ENCODE data around the gene FAM13A. TPM values are rescaled to one million over a fixed set of nuclear protein-coding genes. Genes with fewer than 3 reads are reported as not detected.
"Not testable (repeated sequence)": the region's sequence is repeated elsewhere in the genome, so short reads cannot be mapped to it uniquely, and the experiment has no call there.

Gene FAM13A
- total and polyA plus RNA-seq, 8 donors, result 15.7 to 56.4 (median 38.1) TPM

DNA sequence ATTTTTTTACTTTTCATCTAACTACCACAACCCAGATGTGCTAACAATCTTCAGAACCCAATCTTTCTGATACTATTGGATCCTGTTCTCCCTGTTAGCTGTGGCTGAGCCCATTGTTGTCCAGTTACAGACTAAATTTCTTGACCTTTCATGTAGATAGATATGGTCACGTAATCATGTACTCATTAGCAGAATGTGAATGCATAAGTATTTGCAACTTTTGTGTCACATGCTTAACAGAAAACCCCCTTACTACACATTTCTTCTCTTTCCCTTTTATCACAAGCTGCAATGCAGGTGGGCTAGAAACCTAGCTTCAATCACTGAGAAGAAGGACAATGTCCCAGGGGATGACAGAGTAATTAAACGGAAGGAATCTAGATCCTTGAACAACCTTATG is 13.1 kb upstream of the FAM13A start:
- no peak overlapping the region for H3K4me3 ChIP-seq
- H3K27ac ChIP-seq, result no peak overlapping the region
- H3K4me1 ChIP-seq, result no peaks in the 10 kb centered on the region
- no peaks in the 10 kb centered on the region for H3K27me3 ChIP-seq
- ATAC-seq (no peak), DNase-seq (no peak), FAIRE-seq (no peak)
- WGBS, 2 donors, result 90 to 92% methylated on average over 2 of the region's 2 CpGs
- TF ChIP-seq, protein P1, sequence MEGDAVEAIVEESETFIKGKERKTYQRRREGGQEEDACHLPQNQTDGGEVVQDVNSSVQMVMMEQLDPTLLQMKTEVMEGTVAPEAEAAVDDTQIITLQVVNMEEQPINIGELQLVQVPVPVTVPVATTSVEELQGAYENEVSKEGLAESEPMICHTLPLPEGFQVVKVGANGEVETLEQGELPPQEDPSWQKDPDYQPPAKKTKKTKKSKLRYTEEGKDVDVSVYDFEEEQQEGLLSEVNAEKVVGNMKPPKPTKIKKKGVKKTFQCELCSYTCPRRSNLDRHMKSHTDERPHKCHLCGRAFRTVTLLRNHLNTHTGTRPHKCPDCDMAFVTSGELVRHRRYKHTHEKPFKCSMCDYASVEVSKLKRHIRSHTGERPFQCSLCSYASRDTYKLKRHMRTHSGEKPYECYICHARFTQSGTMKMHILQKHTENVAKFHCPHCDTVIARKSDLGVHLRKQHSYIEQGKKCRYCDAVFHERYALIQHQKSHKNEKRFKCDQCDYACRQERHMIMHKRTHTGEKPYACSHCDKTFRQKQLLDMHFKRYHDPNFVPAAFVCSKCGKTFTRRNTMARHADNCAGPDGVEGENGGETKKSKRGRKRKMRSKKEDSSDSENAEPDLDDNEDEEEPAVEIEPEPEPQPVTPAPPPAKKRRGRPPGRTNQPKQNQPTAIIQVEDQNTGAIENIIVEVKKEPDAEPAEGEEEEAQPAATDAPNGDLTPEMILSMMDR (IDR thresholded peaks at IDR 0.05), result no peak
- no peaks in the 10 kb centered on the region for H3K36me3 ChIP-seq
- no peaks in the 10 kb centered on the region for H3K9me3 ChIP-seq
- intact Hi-C loops (cut with DNase I), result no loop called here

DNA sequence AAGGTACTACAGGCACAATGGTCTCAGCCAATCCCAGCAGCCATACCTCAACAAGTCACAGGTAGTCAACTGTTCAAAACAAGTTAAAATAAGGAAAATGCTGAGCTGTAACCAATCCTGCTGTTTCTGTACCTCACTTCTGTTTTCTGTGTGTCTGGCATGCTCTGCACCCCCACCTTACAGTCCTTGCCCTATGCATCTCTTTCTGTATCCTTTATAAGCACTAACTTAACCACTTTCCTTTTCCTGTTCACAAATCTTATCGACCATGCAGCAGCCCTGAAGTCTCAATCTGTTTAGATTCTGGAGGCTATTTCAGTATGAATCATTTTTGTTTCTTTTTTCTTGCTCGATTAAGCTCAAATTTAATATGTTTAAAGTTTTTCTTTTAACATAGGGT is 12.5 kb upstream of the FAM13A start:
- H3K27ac ChIP-seq, result no peak overlapping the region
- H3K4me1 ChIP-seq, result no peaks in the 10 kb centered on the region
- intact Hi-C loops (cut with DNase I), result no loop called here
- no peaks in the 10 kb centered on the region for H3K9me3 ChIP-seq
- FAIRE-seq (no peak), ATAC-seq (no peak), DNase-seq (no peak)
- no peaks in the 10 kb centered on the region for H3K27me3 ChIP-seq
- no peaks in the 10 kb centered on the region for H3K36me3 ChIP-seq
- TF ChIP-seq, protein P1 (IDR thresholded peaks at IDR 0.05), result no peak
- WGBS, 2 donors, result 82 to 83% methylated on average over 2 of the region's 2 CpGs
- H3K4me3 ChIP-seq, result no peak overlapping the region

- Histone ChIP-seq H3K9me3 (no peaks in the 10 kb centered on the region), H3K4me1 (no peaks in the 10 kb centered on the region), H3K27ac (no peak overlapping the region), H3K4me3 (no peak overlapping the region), H3K27me3 (no peaks in the 10 kb centered on the region), H3K36me3 (no peaks in the 10 kb centered on the region)
- intact Hi-C loops (cut with DNase I), result no loop called here
- ATAC-seq (no peak), FAIRE-seq (no peak), DNase-seq (no peak)
- TF ChIP-seq, protein P1 (IDR thresholded peaks at IDR 0.05), result no peak
These were observed 10.4 kb upstream of the FAM13A start for GRCh38 chr4:89067417-89067816.

- no peak for ATAC-seq
- TF ChIP-seq, protein P1 (IDR thresholded peaks at IDR 0.05), result no peak
- Histone ChIP-seq H3K4me1 (no peaks in the 10 kb centered on the region), H3K36me3 (no peaks in the 10 kb centered on the region), H3K27me3 (no peaks in the 10 kb centered on the region), H3K27ac (no peak overlapping the region), H3K4me3 (no peak overlapping the region), H3K9me3 (no peaks in the 10 kb centered on the region)
- intact Hi-C loops (cut with DNase I), result no loop called here
- WGBS, 2 donors, result 61 to 95% methylated on average over 3 of the region's 3 CpGs
- DNase-seq, result no peak
- no peak for FAIRE-seq
These were observed 7.9 kb upstream of the FAM13A start for GRCh38 chr4:89064848-89065247.

DNA sequence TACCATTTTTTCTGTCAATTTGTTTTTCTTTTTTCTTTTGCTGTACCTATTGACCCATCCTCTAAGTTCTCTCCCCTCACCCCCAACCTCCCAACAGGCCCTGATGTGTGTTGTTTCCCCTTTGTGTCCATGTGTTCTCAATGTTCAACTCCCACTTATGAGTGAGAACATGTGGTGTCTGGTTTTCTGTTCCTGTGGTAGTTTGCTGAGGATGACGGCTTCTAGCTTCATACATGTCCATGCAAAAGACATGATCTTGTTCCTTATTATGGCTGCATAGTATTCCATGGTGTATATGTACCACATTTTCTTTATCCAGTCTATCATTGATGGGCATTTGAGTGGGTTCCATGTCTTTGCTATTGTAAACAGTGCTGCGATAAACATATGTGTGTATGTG is 859 bp upstream of the FAM13A start:
- FAIRE-seq, result not testable (repeated sequence)
- H3K27ac ChIP-seq, result peak overlapping the region in 2 of 4 donors; percentile 67 to 74

More for the DNA sequence above, 859 bp upstream of the FAM13A start:
- H3K4me3 ChIP-seq; H3K36me3 ChIP-seq; DNase-seq; H3K27me3 ChIP-seq; H3K9me3 ChIP-seq; ATAC-seq; intact Hi-C loops (cut with DNase I): not testable (repeated sequence)
- H3K4me1 ChIP-seq, result peaks cover 13 to 15% (median 13%) of the 10 kb centered on the region in 3 donors
- WGBS, 2 donors, result 50 to 80% methylated on average over 2 of the region's 2 CpGs
